NK-92 treated with Interleukin-12 subunit alpha and Interleukin-12 subunit beta, amount 100 ng/mL, for 24 hours (cell line): ENCODE measurements around the gene TMEM135.

Experiments
- DNase-seq: peaks from one replicate; lab custom pipeline; 2025; lab: John Stamatoyannopoulos, UW

TMEM135 gene

DNA sequence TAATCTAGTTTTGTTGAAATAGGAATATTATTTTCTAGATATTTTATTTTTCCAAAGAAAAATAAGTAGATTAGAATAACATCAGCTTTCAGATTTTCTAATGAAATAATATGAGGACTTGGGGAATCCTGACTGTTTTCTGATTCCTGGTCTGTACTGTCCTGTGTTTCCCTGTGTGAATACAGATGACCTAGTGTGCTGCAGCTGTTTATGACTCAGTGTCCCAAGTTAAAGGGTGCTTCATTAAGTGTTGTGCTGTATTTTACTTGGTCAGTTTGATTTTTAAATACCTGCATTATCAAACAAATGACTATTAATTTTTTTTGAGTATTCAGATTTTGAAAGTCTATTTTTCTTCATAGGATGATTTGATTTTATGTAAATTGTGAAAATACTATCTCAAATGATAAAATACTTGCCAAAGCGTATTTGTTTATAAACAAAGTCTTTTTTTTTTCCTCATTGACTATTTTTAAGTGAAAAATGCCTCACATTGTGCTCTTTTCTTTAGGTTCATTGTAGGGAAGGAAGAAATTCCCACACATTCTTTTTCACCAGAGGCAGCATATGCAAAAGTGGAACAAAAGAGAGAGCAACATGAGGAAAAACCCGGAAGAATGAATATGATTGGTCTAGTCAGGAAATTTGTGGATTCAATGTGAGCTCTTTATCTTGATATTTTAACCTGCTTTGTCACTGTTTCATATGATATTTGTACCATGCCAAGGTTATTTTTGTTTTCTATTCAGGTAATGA is 264.2 kb downstream of the TMEM135 start:
- no peak for DNase-seq

DNA sequence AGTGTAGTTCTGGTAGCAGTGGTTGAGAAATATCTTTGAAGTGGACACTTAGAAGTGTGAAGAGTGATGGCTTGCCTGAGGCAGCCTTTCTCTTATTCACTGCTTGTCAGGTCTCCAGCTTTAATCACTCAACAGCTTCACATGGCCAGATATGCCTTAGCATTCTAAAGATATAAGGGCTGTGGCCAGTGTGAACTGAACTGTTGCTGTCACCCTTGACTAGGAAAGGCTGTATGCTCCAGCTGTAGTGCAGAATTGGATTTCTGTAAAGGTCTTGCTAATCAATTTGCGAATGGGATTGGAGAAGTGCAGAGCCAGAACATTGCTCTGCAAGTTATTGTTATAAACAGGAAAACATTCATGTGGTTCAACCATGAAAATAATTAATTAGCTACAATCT is 266.7 kb downstream of the TMEM135 start:
- no peak for DNase-seq

GRCh38 chr11:87306262-87306851 is 268.6 kb downstream of the TMEM135 start:
- DNase-seq, result no peak

DNA sequence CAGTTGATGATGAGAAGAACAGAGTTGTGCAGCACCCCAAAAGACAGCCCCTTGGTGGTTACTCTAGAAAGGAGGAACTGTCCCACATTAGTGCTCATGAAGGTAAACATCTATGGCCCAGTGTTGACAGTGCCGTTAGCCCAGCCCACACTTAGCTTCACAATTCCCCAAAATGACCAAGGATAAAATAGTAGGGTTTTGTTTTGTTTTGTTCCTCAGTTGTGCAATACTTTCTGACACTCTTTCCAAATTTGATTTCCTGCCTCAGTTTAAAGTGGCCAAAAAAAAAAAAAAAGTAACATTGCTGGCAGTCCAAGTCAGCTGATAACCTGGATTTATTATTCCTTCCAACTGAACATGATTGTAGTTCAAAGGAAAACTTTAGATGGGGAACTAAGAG is 269.4 kb downstream of the TMEM135 start:
- no peak for DNase-seq

DNA sequence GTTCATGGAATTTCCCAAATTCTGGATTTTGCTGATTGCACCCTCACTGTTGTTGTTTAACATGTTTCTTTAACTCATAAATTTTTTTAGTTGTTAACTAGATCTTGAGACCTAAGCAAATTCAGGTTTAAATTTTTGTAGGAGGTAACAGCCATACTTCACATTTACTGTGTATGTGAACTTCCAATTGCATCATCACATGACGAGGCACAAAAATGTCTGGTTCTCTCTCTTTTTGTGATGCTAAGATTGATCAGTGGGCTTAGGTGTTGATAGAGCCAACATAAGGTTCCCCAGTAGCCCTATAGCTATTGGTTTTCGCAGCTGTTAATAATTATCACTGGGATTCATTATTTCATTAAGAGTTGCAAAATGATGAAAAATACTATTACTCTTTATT is 277.5 kb downstream of the TMEM135 start:
- no peak for DNase-seq

- no peak for DNase-seq
Observed at GRCh38 chr11:87316491-87316890, 278.8 kb downstream of the TMEM135 start.

GRCh38 chr11:87317441-87317840 is 279.7 kb downstream of the TMEM135 start:
- no peak for DNase-seq

GRCh38 chr11:87320123-87320522 is 282.4 kb downstream of the TMEM135 start:
- DNase-seq, result no peak

GRCh38 chr11:87322568-87322967 is 284.8 kb downstream of the TMEM135 start:
- no peak for DNase-seq

- no peak for DNase-seq
Observed at GRCh38 chr11:87323899-87324298, 286.2 kb downstream of the TMEM135 start.

- DNase-seq, result no peak
Observed at GRCh38 chr11:87324817-87325489, 287.2 kb downstream of the TMEM135 start.

DNA sequence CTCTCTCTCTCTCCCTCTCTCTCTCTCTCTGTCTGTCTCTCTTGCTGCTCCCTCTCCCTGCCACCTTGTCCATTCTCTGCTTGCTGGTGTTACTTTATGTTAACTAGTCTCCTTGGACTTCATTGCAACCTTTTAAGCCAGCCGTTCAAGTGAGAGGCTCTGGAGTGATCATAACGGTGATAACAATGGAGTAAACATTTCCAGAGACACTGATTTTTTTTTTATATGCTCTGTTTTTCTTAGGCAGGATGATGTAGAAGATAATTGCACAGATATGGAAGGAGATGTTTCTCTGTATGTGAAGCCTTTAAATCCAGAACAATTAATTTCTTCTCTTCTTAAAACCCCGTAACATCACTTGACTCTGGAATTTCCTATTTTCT is 287.7 kb downstream of the TMEM135 start:
- DNase-seq, result no peak

GRCh38 chr11:87326594-87326993 is 288.9 kb downstream of the TMEM135 start:
- no peak for DNase-seq

DNA sequence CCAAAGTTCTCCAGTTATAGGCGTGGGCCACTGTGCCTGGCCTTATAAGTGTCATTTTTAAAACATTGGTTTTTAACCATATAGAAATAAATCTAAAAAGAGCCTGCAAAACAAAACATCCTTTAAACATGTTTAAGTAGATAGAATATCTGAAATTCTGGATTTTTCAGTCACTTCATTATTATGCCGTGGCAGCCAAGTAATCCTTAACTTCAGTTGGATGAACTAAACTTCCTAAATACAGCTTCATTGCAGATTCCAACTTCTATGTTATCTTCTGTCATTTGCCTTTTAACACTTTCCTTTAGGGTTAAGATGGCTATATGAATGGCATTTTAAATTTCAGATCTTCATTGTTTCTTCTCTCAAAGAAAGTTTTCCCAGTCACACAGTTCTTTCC is 291.4 kb downstream of the TMEM135 start:
- no peak for DNase-seq

DNA sequence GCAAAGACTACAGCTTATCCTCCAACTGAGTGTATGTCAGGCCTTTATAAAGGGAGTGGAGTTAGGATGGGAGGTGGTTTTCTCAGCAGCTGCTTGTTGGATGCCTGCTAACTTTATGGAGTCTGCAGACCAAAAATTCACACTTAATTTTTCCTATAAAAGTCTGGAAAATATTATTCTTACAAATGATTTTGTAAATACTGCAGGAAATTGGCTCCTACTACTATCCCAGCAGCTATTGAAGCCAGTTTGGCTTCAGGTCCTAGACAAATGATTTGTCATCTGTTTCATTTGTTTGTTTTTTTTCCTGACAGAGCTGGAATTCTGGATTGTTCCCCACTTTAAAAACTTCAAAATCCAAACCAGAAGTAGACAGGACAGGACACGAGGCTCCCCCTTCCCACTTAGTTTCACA is 292.5 kb downstream of the TMEM135 start:
- no peak for DNase-seq

DNA sequence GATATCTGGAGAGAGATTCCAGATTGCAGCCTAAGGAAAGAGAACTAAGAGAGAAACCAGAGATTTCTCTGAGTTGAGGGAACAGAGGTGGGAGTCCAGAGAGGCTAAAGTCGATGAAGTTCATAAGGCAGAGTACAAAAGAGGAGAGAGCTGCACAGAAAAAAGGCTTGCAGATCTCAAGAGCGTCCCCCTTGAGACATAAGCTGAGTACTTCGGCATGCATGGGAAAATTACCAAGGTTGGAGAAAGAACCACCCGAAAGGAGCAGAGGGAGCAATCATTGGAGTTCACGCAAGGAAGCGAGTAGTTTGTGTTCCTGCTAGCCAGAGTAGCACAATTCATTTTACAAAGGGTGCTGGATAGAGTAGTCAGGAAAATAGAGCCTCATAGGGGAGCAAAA is 293.5 kb downstream of the TMEM135 start:
- no peak for DNase-seq

GRCh38 chr11:87338046-87338639 is 300.4 kb downstream of the TMEM135 start:
- no peak for DNase-seq

- DNase-seq, result no peak
Observed at GRCh38 chr11:87339416-87339815, 301.7 kb downstream of the TMEM135 start.

DNA sequence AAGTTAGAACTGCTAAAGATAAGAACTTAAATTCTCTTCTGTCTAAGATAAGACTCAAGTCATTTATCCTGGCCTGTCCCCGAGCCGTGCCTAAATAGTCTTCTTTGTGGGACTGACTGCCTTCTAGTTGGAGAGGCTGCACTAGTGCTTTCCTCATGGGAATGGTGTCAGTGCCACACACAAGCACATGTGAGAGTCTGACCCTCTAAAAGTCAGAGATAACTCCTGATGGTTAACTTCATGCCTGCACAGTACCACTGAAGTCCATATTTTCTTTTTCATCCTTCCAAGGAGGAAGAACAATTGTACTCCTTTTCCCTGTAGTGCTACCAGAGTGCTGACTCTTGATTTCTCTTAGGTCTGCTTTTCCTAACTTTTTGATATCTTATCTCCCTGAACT is 309.7 kb downstream of the TMEM135 start:
- no peak for DNase-seq

DNA sequence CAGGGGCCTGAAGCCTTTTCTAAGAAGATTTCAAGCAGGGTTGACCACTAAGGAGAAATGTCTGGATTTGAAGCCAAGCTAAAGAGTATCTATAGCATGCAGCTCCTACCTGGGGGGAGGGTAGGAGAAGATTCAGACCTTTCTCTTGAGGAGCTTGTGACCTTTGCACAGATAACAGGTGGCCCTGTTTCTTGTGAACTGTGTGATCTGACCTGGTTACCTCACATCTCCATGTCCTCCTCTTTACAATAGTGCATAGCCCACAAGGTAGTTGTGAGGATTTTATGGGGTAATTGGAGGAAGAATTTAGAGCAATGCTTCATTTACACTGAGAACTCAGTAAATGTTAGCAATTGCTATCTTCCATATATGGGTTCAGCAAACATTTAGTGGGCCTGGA is 310.1 kb downstream of the TMEM135 start:
- DNase-seq, result no peak

DNA sequence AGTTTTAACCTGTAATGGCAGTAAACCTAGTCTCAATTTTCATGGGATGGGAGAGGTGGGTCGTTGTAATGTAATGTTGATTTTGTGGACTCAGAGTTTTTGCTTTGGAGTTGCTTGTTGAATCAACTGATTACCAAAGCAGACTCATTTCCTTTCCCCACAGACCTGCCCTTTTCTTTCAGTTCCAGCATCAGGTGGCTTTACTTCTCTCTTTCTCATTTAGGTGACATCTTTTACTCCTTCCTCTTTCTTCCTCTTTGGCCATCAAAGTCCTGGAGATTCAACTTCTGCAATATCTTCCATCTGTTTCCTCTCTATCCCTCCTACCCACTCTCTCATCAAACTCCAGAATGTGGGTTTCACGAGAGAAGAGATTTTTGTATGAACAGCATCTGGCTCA is 313.9 kb downstream of the TMEM135 start:
- DNase-seq, result no peak

DNA sequence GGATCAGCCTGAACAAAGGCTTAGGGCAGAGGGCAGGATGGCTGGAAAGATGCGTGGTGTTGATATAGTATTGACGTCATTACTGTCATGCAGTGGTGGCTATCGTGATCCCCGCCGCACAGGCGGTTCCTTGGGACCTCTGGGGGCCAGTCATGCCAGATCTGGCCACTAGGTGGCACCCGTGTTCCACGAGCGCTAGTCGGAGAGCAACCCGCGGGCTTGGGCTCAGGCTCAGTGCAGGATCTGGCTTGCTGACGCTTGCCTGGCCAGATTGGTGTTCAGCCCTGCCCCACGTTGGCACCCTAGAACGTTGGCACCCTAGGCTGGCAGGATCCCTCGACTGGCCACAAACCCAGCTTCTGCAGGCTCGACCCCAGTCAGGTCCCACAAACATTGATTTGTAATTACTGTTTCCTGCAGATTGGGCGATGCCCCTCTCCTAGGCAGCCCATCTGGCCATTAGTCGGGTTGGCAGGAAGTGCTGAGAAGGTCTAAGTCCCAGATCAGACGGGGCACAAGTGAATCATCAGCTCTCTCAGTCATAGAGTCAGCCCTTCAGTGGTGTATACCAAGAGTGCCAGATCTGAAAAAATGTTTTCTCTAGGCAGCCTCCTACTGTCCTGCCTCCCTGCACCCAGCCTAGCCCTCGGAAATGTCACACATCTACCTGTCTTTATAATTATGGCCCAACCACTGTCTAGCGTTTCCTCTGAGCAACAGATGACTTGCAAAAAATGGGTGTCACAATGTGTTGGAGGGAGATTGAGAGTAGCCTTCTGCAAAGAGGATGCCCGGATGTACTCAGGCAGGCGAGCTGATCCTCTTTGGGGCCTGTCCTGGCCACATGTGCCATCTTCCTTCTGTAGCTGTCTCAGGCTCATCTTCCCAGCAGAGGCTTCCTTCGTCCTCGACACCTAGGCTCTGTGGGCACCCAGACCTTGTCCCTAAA is 315.3 kb downstream of the TMEM135 start:
- DNase-seq, result peak; percentile 70
